Raji (cell line): ENCODE data around the gene POFUT2.

ENCODE experiments used
- POLR2A ChIP-seq: IDR thresholded peaks from 2 replicates; pipeline ENCODE4 v1.6.1; 2011; ENCODE audit warnings: low read depth, low read length, control low read depth; ENCODE audit not compliant: insufficient read depth

The POFUT2 gene

GRCh38 chr21:45329261-45330074 lies 41.8 kb upstream of the POFUT2 start:
- no peak for TF ChIP-seq POLR2A

GRCh38 chr21:45328198-45329091 lies 40.8 kb upstream of the POFUT2 start:
- no peak for TF ChIP-seq POLR2A

- TF ChIP-seq POLR2A: no peak
Measured at GRCh38 chr21:45327441-45328197, 39.9 kb upstream of the POFUT2 start.

- TF ChIP-seq POLR2A: no peak
Measured at GRCh38 chr21:45326891-45327440, 39.3 kb upstream of the POFUT2 start.

GRCh38 chr21:45326169-45326851 lies 38.6 kb upstream of the POFUT2 start:
- no peak for TF ChIP-seq POLR2A

- no peak for TF ChIP-seq POLR2A
Measured at GRCh38 chr21:45325206-45326168, 37.8 kb upstream of the POFUT2 start.

- no peak for TF ChIP-seq POLR2A
Measured at GRCh38 chr21:45324489-45325205, 37.0 kb upstream of the POFUT2 start.

GRCh38 chr21:45323487-45324311 lies 36.0 kb upstream of the POFUT2 start:
- no peak for TF ChIP-seq POLR2A

- no peak for TF ChIP-seq POLR2A
Measured at GRCh38 chr21:45322960-45323461, 35.3 kb upstream of the POFUT2 start.

GRCh38 chr21:45322231-45322959 lies 34.7 kb upstream of the POFUT2 start:
- no peak for TF ChIP-seq POLR2A

- TF ChIP-seq POLR2A: no peak
Measured at GRCh38 chr21:45320261-45321025, 32.7 kb upstream of the POFUT2 start.
